ENCODE measurements around the gene ZNF678.

The ZNF678 gene

DNA sequence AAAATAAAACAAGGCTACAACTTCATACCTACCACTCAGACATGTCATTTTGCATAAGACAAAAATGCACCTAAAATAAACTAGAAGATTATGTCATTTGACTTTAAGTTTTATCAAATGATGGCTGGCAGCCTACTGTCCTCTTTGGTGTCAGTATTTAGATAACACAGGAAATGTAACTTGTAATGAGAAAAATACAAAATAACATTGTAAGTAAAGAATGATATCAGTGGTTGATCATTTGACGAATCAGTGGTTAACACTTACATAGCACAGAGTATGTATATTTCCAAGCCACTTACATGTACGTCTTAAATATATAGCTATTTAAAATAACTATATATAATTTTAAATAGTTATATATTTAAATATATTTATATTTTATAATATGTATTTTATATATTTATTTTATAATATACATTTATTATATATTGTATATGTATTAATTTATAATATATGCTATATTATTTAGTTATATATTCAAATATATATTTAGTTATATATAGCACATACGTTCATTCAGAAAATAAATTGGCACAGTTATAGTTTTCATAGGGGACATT, 44.1 kb downstream of the ZNF678 start:
- Histone ChIP-seq H3K9me3 (ENCODE audit: low read depth, low read length) (peaks cover 11% of the 10 kb centered on the region), H3K9ac (ENCODE audit: insufficient read length) (no peak overlapping the region), H3K27ac (no peak overlapping the region), H3K4me3 (no peak overlapping the region), H3K36me3 (ENCODE audit: insufficient read depth, low read length) (peaks cover 23% of the 10 kb centered on the region; the same call in 1 of the 2 replicates)
- no peak for DNase-seq (ENCODE audit: low read depth, low spot score)
- TF ChIP-seq EZH2 (IDR thresholded peaks at IDR 0.05) (no peak), POLR2AphosphoS5 (IDR thresholded peaks at IDR 0.05; ENCODE audit: borderline replicate concordance, low read depth, low read length) (no peak), FOXP2 (optimal IDR thresholded peaks at IDR 0.05; ENCODE audit: control extremely low read depth, extremely low read length, insufficient read depth) (no peak)

DNA sequence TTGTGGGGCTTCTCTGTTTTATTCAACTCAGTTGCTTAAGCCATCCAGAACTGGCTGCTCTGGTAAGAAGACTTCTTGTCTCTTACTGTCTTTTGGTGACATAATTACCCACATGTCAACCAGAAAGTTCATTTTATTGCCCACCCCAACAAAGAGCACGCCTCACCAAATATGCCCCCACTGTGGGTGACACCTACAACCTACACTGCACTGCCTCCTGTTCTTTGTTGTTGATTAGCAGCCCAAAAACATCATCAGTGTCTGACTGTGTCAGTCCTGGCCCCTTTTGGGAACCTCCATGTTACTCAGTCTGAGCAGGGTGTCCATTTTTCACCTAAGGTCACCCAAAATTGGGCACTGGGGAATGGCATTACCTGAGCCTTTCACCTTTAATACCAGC, 49.3 kb downstream of the ZNF678 start:
- H3K9ac ChIP-seq (ENCODE audit: insufficient read length), result no peak overlapping the region
- no peak overlapping the region for H3K4me3 ChIP-seq
- H3K27ac ChIP-seq, result no peak overlapping the region
- peaks cover 15% of the 10 kb centered on the region; the same call in 1 of the 2 replicates for H3K36me3 ChIP-seq (ENCODE audit: insufficient read depth, low read length)
- TF ChIP-seq POLR2AphosphoS5 (IDR thresholded peaks at IDR 0.05; ENCODE audit: borderline replicate concordance, low read depth, low read length) (no peak), FOXP2 (optimal IDR thresholded peaks at IDR 0.05; ENCODE audit: control extremely low read depth, extremely low read length, insufficient read depth) (no peak), EZH2 (IDR thresholded peaks at IDR 0.05) (no peak)
- peaks cover 3% of the 10 kb centered on the region for H3K9me3 ChIP-seq (ENCODE audit: low read depth, low read length)
- no peak for DNase-seq (ENCODE audit: low read depth, low spot score)

DNA sequence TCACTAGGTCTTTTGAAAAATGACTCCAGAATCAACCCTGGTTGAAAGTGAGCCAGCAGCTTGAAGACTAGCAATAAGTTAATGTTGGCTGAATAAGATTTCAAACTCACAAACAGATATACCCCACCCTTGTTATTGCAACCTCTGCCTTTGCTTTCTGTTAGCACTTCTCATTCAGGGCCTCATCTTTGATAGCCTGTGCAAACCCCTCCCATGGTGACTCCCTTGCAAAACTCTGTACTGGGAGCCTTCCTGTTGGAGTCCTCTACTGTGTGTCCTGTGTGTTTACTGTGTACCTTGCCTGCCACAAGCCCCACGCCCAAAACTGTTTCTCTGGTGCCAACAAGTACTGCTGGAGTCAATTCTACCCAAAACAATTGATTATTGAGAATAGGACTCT, 50.2 kb downstream of the ZNF678 start:
- H3K36me3 ChIP-seq (ENCODE audit: insufficient read depth, low read length), result peaks cover 15% of the 10 kb centered on the region; the same call in 1 of the 2 replicates
- no peak for DNase-seq (ENCODE audit: low read depth, low spot score)
- H3K4me3 ChIP-seq, result no peak overlapping the region
- peaks cover 3% of the 10 kb centered on the region for H3K9me3 ChIP-seq (ENCODE audit: low read depth, low read length)
- H3K27ac ChIP-seq, result no peak overlapping the region
- TF ChIP-seq POLR2AphosphoS5 (IDR thresholded peaks at IDR 0.05; ENCODE audit: borderline replicate concordance, low read depth, low read length) (no peak), FOXP2 (optimal IDR thresholded peaks at IDR 0.05; ENCODE audit: control extremely low read depth, extremely low read length, insufficient read depth) (no peak), EZH2 (IDR thresholded peaks at IDR 0.05) (no peak)
- no peak overlapping the region for H3K9ac ChIP-seq (ENCODE audit: insufficient read length)

DNA sequence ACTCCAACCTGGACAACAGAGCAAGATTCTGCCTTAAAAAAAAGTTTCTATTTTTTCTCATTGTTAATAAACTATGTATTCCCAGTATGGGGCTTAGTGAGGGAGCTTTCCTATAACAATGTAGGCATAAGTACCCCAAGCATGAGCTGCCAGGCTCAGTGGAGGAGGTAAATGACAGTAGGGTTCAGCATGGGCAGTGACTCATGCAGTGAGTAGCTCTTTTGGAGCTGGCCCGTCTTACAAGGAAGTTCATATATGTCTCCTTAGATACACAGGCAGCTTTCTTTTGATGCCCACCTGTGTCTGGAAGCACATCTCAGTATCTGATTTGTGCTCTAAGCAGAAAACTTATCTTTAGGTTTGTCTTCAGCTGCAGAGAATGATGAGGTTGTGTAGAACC, 57.9 kb downstream of the ZNF678 start:
- Histone ChIP-seq H3K4me3 (no peak overlapping the region), H3K27ac (no peak overlapping the region), H3K9me3 (ENCODE audit: low read depth, low read length) (0 out of 2 replicates have a peak, but pooled peaks cover 9% of the 10 kb centered on the region), H3K9ac (ENCODE audit: insufficient read length) (no peak overlapping the region), H3K36me3 (ENCODE audit: insufficient read depth, low read length) (peaks cover 12% of the 10 kb centered on the region; the same call in 1 of the 2 replicates)
- DNase-seq (ENCODE audit: low read depth, low spot score), result no peak
- no peak for TF ChIP-seq EZH2 (IDR thresholded peaks at IDR 0.05)
- TF ChIP-seq FOXP2 (optimal IDR thresholded peaks at IDR 0.05; ENCODE audit: control extremely low read depth, extremely low read length, insufficient read depth), result no peak
- TF ChIP-seq POLR2AphosphoS5 (IDR thresholded peaks at IDR 0.05; ENCODE audit: borderline replicate concordance, low read depth, low read length), result no peak

DNA sequence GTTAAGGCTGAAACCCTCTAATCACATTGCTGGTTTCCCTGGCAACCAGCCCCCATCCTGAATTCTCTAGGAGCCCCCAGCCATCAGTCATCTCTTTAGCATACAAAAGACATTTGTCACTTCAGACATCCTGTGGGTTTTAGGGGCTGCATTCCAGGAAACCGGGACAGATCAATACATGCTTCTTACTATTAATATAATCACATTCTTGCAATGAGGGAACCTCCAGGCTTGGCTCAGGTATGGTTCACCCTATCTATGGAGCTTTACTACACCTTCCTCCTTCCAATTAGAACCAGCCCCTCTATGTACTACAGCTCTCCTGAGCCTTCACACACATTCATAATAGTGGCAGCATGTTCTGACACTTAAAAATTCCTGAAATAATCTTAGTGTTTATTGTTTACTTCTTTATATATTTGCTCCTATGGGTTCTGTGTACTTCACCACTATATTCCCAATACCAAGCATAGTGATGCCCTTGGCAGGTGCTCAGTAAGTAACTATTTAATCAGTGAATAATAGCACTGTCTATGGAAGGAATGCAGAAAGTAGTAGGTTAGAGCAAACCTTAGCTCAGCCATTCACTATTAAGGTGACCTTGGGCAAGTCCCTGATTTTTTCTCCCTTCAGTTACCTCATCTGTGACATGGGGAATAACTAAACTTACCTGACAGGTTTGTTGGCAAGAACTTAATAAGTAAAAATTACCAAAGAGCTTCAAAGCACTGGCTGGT, 59.6 kb downstream of the ZNF678 start:
- Histone ChIP-seq H3K9ac (ENCODE audit: insufficient read length) (no peak overlapping the region), H3K36me3 (ENCODE audit: insufficient read depth, low read length) (peaks cover 12% of the 10 kb centered on the region; the same call in 1 of the 2 replicates), H3K9me3 (ENCODE audit: low read depth, low read length) (0 out of 2 replicates have a peak, but pooled peaks cover 9% of the 10 kb centered on the region), H3K27ac (no peak overlapping the region), H3K4me3 (no peak overlapping the region)
- no peak for DNase-seq (ENCODE audit: low read depth, low spot score)
- TF ChIP-seq FOXP2 (optimal IDR thresholded peaks at IDR 0.05; ENCODE audit: control extremely low read depth, extremely low read length, insufficient read depth) (no peak), EZH2 (IDR thresholded peaks at IDR 0.05) (no peak), POLR2AphosphoS5 (IDR thresholded peaks at IDR 0.05; ENCODE audit: borderline replicate concordance, low read depth, low read length) (no peak)

DNA sequence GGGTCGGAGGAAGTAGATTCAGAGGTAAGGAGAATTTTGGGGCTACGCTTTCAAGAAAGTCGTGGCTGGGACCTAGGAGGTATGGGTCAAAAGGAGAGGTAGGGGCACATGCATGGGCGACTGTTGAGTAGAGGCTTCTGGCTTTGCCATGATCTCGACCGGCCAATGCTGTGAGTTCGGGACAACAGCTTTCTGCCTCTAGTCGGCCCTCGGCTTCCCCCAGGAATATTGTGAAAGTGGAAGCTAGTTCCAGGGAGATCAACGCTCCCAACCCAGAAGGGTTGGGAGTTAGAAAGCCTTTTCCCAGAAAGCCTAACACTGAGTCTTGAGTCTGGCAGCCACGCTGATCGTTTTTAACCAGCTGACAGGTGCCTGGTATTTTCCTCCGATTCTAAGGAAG, 69.0 kb downstream of the ZNF678 start:
- Histone ChIP-seq H3K9me3 (ENCODE audit: low read depth, low read length) (no peaks in the 10 kb centered on the region; the same call in 1 of the 2 replicates), H3K9ac (ENCODE audit: insufficient read length) (no peak overlapping the region)

DNA sequence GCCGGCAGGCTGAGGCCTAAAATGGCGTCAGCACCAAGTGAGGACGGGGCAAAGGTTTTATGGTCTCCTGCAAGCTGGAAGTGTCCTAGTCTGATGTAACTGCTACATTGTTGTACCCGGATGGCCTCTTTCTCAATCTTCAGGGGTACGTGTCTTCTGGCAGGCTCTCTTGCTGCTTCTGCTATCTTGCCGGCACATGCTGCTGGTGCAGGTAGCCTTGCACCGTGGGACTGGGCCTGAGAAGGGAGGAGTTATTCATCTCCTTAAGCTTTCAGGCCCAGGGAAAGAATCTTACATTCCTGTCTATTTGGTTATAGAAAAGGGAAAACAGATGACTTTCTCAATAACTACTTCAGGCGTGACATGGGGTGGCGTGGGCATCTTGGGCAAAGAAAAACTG, 72.2 kb downstream of the ZNF678 start:
- no peaks in the 10 kb centered on the region; the same call in 1 of the 2 replicates for H3K9me3 ChIP-seq (ENCODE audit: low read depth, low read length)
- no peak overlapping the region for H3K9ac ChIP-seq (ENCODE audit: insufficient read length)
- TF ChIP-seq FOXP2 (optimal IDR thresholded peaks at IDR 0.05; ENCODE audit: control extremely low read depth, extremely low read length, insufficient read depth), result no peak
- no peak for TF ChIP-seq EZH2 (IDR thresholded peaks at IDR 0.05)
- no peak for TF ChIP-seq POLR2AphosphoS5 (IDR thresholded peaks at IDR 0.05; ENCODE audit: borderline replicate concordance, low read depth, low read length)
- H3K27ac ChIP-seq, result no peak overlapping the region
- no peak for DNase-seq (ENCODE audit: low read depth, low spot score)
- no peak overlapping the region for H3K4me3 ChIP-seq
- H3K36me3 ChIP-seq (ENCODE audit: insufficient read depth, low read length), result no peaks in the 10 kb centered on the region

More for the DNA sequence above, 69.0 kb downstream of the ZNF678 start:
- no peaks in the 10 kb centered on the region for H3K36me3 ChIP-seq (ENCODE audit: insufficient read depth, low read length)
- no peak overlapping the region for H3K27ac ChIP-seq
- no peak for DNase-seq (ENCODE audit: low read depth, low spot score)
- TF ChIP-seq POLR2AphosphoS5 (IDR thresholded peaks at IDR 0.05; ENCODE audit: borderline replicate concordance, low read depth, low read length) (no peak), EZH2 (IDR thresholded peaks at IDR 0.05) (no peak), FOXP2 (optimal IDR thresholded peaks at IDR 0.05; ENCODE audit: control extremely low read depth, extremely low read length, insufficient read depth) (no peak)
- no peak overlapping the region for H3K4me3 ChIP-seq

DNA sequence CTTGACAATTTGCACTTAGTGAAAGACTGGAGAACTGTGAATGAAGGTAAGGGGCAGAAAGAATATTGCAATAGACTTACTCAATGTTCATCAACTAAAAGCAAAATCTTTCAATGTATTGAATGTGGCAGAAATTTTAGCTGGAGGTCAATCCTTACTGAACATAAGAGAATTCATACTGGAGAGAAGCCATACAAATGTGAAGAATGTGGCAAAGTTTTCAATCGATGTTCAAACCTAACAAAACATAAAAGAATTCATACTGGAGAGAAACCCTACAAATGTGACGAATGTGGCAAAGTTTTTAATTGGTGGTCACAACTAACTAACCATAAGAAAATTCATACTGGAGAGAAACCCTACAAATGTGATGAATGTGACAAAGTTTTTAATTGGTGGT, 91.1 kb downstream of the ZNF678 start:
- no peak overlapping the region for H3K4me3 ChIP-seq
- DNase-seq (ENCODE audit: low read depth, low spot score), result no peak
- H3K36me3 ChIP-seq (ENCODE audit: insufficient read depth, low read length), result peaks cover 30% of the 10 kb centered on the region

More for the DNA sequence above, 91.1 kb downstream of the ZNF678 start:
- Histone ChIP-seq H3K9me3 (ENCODE audit: low read depth, low read length) (peaks cover 41% of the 10 kb centered on the region), H3K9ac (ENCODE audit: insufficient read length) (no peak overlapping the region), H3K27ac (no peak overlapping the region)
- no peak for TF ChIP-seq POLR2AphosphoS5 (IDR thresholded peaks at IDR 0.05; ENCODE audit: borderline replicate concordance, low read depth, low read length)
- TF ChIP-seq FOXP2 (optimal IDR thresholded peaks at IDR 0.05; ENCODE audit: control extremely low read depth, extremely low read length, insufficient read depth), result no peak
- TF ChIP-seq EZH2 (IDR thresholded peaks at IDR 0.05), result no peak

Measured in SK-N-MC (cell line).